Chondrocyte (in vitro differentiated cells): ENCODE data around the gene HTATIP2. TPM values are rescaled to one million over a fixed set of nuclear protein-coding genes. Genes with fewer than 3 reads are reported as not detected.

Experiments
- DNase-seq: peaks from one replicate; pipeline ENCODE4 v3.0.0; 2021; ENCODE audit warnings: mixed read lengths, low spot score
- H3K27ac Mint-ChIP-seq: one replicate; pipeline ENCODE4 v1.8.0; 2021; ENCODE audit warnings: mild to moderate bottlenecking, moderate library complexity, mixed read lengths; ENCODE audit not compliant: unreplicated experiment
- H3K27me3 Mint-ChIP-seq: 2 replicates; pipeline ENCODE4 v1.8.0; 2021; ENCODE audit warnings: low read depth, mixed read lengths
- H3K36me3 Mint-ChIP-seq: 2 replicates; pipeline ENCODE4 v1.8.0; 2021; ENCODE audit warnings: low read depth, mixed read lengths
- H3K4me1 Mint-ChIP-seq: 2 replicates; pipeline ENCODE4 v1.8.0; 2021; ENCODE audit warnings: low read depth, mild to moderate bottlenecking, mixed read lengths
- H3K4me3 Mint-ChIP-seq: one replicate; pipeline ENCODE4 v1.8.0; 2021; ENCODE audit warnings: mild to moderate bottlenecking, moderate library complexity, mixed read lengths; ENCODE audit not compliant: unreplicated experiment
- H3K9me3 Mint-ChIP-seq: 2 replicates; pipeline ENCODE4 v1.8.0; 2021; ENCODE audit warnings: low read depth, mixed read lengths
- CTCF ChIP-seq: fragments of 200-600 bp; sonication (generic); IDR thresholded peaks from 2 replicates; pipeline ENCODE4 v1.5.0; 2021; ENCODE audit warnings: antibody characterized with exemption, mild to moderate bottlenecking, moderate library complexity
- total RNA-seq: library from RNA; stranded (reverse); gene quantifications from 3 replicates; pipeline ENCODE4 v1.2.1, GENCODE V29; 2021

HTATIP2 gene
- total RNA-seq, 1 donor from 2014 or later: 37.7 TPM

- H3K27ac Mint-ChIP-seq: no peak overlapping the region
- H3K4me3 Mint-ChIP-seq: no peak overlapping the region
- no peaks in the 10 kb centered on the region for H3K4me1 Mint-ChIP-seq
- H3K36me3 Mint-ChIP-seq: no peaks in the 10 kb centered on the region
- DNase-seq: no peak
- H3K9me3 Mint-ChIP-seq: no peaks in the 10 kb centered on the region
- peak; percentile 87 for TF ChIP-seq CTCF
- H3K27me3 Mint-ChIP-seq: peaks cover 63% of the 10 kb centered on the region
Measured at GRCh38 chr11:20337526-20338154, 25.9 kb upstream of the HTATIP2 start.

GRCh38 chr11:20342347-20343141, 21.0 kb upstream of the HTATIP2 start:
- peaks cover 5% of the 10 kb centered on the region for H3K36me3 Mint-ChIP-seq
- H3K27me3 Mint-ChIP-seq: peaks cover 80% of the 10 kb centered on the region
- H3K4me3 Mint-ChIP-seq: no peak overlapping the region
- no peak for DNase-seq
- TF ChIP-seq CTCF: no peak
- peaks cover 5% of the 10 kb centered on the region for H3K9me3 Mint-ChIP-seq
- no peak overlapping the region for H3K27ac Mint-ChIP-seq
- no peaks in the 10 kb centered on the region for H3K4me1 Mint-ChIP-seq

- H3K4me1 Mint-ChIP-seq: peaks cover 10% of the 10 kb centered on the region
- no peaks in the 10 kb centered on the region for H3K9me3 Mint-ChIP-seq
- H3K27me3 Mint-ChIP-seq: peaks cover 26% of the 10 kb centered on the region
- TF ChIP-seq CTCF: no peak
- no peak for DNase-seq
- no peak overlapping the region for H3K4me3 Mint-ChIP-seq
- no peaks in the 10 kb centered on the region for H3K36me3 Mint-ChIP-seq
- no peak overlapping the region for H3K27ac Mint-ChIP-seq
Measured at GRCh38 chr11:20351136-20351535, 12.4 kb upstream of the HTATIP2 start.

- H3K27ac Mint-ChIP-seq: no peak overlapping the region
- peaks cover 19% of the 10 kb centered on the region for H3K27me3 Mint-ChIP-seq
- no peak overlapping the region for H3K4me3 Mint-ChIP-seq
- no peaks in the 10 kb centered on the region for H3K36me3 Mint-ChIP-seq
- H3K4me1 Mint-ChIP-seq: peaks cover 10% of the 10 kb centered on the region
- no peak for DNase-seq
- no peaks in the 10 kb centered on the region for H3K9me3 Mint-ChIP-seq
- no peak for TF ChIP-seq CTCF
Measured at GRCh38 chr11:20351751-20352262, 11.7 kb upstream of the HTATIP2 start.

GRCh38 chr11:20353829-20354434, 9.6 kb upstream of the HTATIP2 start:
- no peaks in the 10 kb centered on the region for H3K27me3 Mint-ChIP-seq
- H3K9me3 Mint-ChIP-seq: no peaks in the 10 kb centered on the region
- no peaks in the 10 kb centered on the region for H3K36me3 Mint-ChIP-seq
- H3K27ac Mint-ChIP-seq: no peak overlapping the region
- peak; percentile 95 for TF ChIP-seq CTCF
- DNase-seq: no peak
- peaks cover 10% of the 10 kb centered on the region for H3K4me1 Mint-ChIP-seq
- no peak overlapping the region for H3K4me3 Mint-ChIP-seq
